Activated CD4-positive, alpha-beta T cell treated with anti-CD3 and anti-CD28 coated beads, Interleukin-2, amount 10 ng/mL, durations not matched to agents 7 days and 5 days (primary cell): ENCODE measurements around the gene BAG5. TPM values are rescaled to one million over a fixed set of nuclear protein-coding genes. Genes with fewer than 3 reads are reported as not detected.
A peak's percentile ranks its signal among the peaks of the same experiment; 100 is the strongest.

ENCODE experiments used
- CTCF ChIA-PET: fragments of 350-600 bp; sonication (Branson Sonifier 250); formaldehyde crosslinking; loops from one replicate; lab custom pipeline; 2021; ENCODE audit warnings: antibody characterized with exemption; lab: Charles Lee
- POLR2A ChIA-PET: fragments of 350-600 bp; sonication (Branson Sonifier 250); formaldehyde crosslinking; loops from one replicate; lab custom pipeline; 2021; ENCODE audit warnings: antibody characterized with exemption; lab: Charles Lee
- DNase-seq: peaks from one replicate; pipeline ENCODE4 v3.0.0-alpha.2; 2020
- H3K27ac Mint-ChIP-seq: one replicate; pipeline ENCODE4 v1.8.0; 2021; ENCODE audit warnings: mild to moderate bottlenecking, moderate library complexity, mixed read lengths
- H3K27me3 Mint-ChIP-seq: one replicate; pipeline ENCODE4 v1.8.0; 2021; ENCODE audit warnings: mixed read lengths
- H3K36me3 Mint-ChIP-seq: one replicate; pipeline ENCODE4 v1.8.0; 2021; ENCODE audit warnings: low read depth, mixed read lengths
- H3K4me1 Mint-ChIP-seq: one replicate; pipeline ENCODE4 v1.8.0; 2021; ENCODE audit warnings: mixed read lengths
- H3K4me3 Mint-ChIP-seq: one replicate; pipeline ENCODE4 v1.8.0; 2021; ENCODE audit warnings: mild to moderate bottlenecking, moderate library complexity, mixed read lengths
- H3K9me3 Mint-ChIP-seq: one replicate; pipeline ENCODE4 v1.8.0; 2021; ENCODE audit warnings: mixed read lengths
- total RNA-seq, 2 experiments: library from RNA; stranded (reverse); gene quantifications; one replicate each; pipeline ENCODE4 v1.2.3, GENCODE V29; 2021

BAG5 gene
- total RNA-seq, 2 experiments from 2014 or later, result 29.8 to 30.5 TPM

GRCh38 chr14:103561381-103562178, 877 bp downstream of the BAG5 start:
- Mint-ChIP-seq H3K36me3 (peaks cover 29% of the 10 kb centered on the region), H3K4me3 (peak overlapping the region; percentile 92), H3K27me3 (no peaks in the 10 kb centered on the region), H3K27ac (peak overlapping the region; percentile 90), H3K9me3 (no peaks in the 10 kb centered on the region), H3K4me1 (peaks cover 68% of the 10 kb centered on the region)
- CTCF ChIA-PET, result interaction anchor here (0.6 to 5.3 kb wide), 7 partner anchors 9 to 457 kb away, joined by 3 to 15 read pairs (median 4); no protein-coding TSS in a partner anchor
- peak; percentile 62 for DNase-seq
- POLR2A ChIA-PET, result interaction anchor here (0.7 to 1.0 kb wide), 3 partner anchors 39 to 322 kb away, joined by 3 to 4 read pairs (median 3); partner anchors contain the start of gene CKB

- peak overlapping the region; percentile 90 for H3K27ac Mint-ChIP-seq
- H3K4me1 Mint-ChIP-seq, result peaks cover 60% of the 10 kb centered on the region
- POLR2A ChIA-PET, result no interaction called here
Observed at GRCh38 chr14:103560691-103561090, 1.8 kb downstream of the BAG5 start.

GRCh38 chr14:103559766-103560165, 2.7 kb downstream of the BAG5 start:
- H3K27ac Mint-ChIP-seq, result no peak overlapping the region

More at GRCh38 chr14:103560691-103561090, 1.8 kb downstream of the BAG5 start:
- Mint-ChIP-seq H3K9me3 (no peaks in the 10 kb centered on the region), H3K4me3 (peak overlapping the region; percentile 92), H3K36me3 (peaks cover 29% of the 10 kb centered on the region), H3K27me3 (no peaks in the 10 kb centered on the region)
- CTCF ChIA-PET, result interaction anchor here (5.3 kb wide), 1 partner anchor 13 kb away, joined by 15 read pairs; no protein-coding TSS in a partner anchor
- DNase-seq, result no peak

GRCh38 chr14:103558071-103558882, 4.2 kb downstream of the BAG5 start:
- no peak overlapping the region for H3K27ac Mint-ChIP-seq
- POLR2A ChIA-PET, result no interaction called here
- no peak overlapping the region for H3K4me3 Mint-ChIP-seq
- CTCF ChIA-PET, result interaction anchor here (1.2 to 5.3 kb wide), 2 partner anchors 11 to 40 kb away, joined by 3 to 15 read pairs; no protein-coding TSS in a partner anchor
- no peaks in the 10 kb centered on the region for H3K9me3 Mint-ChIP-seq
- no peak for DNase-seq
- H3K4me1 Mint-ChIP-seq, result peaks cover 42% of the 10 kb centered on the region
- H3K36me3 Mint-ChIP-seq, result peaks cover 29% of the 10 kb centered on the region
- H3K27me3 Mint-ChIP-seq, result no peaks in the 10 kb centered on the region

More at GRCh38 chr14:103559766-103560165, 2.7 kb downstream of the BAG5 start:
- ChIA-PET CTCF (interaction anchor here (1.0 to 5.3 kb wide), 3 partner anchors 9 to 13 kb away, joined by 4 to 15 read pairs (median 4); no protein-coding TSS in a partner anchor), POLR2A (no interaction called here)
- Mint-ChIP-seq H3K4me3 (no peak overlapping the region), H3K4me1 (peaks cover 54% of the 10 kb centered on the region), H3K36me3 (peaks cover 29% of the 10 kb centered on the region), H3K9me3 (no peaks in the 10 kb centered on the region), H3K27me3 (no peaks in the 10 kb centered on the region)
- DNase-seq, result no peak

GRCh38 chr14:103556946-103557758, 5.3 kb downstream of the BAG5 start:
- POLR2A ChIA-PET, result no interaction called here
- Mint-ChIP-seq H3K27me3 (no peaks in the 10 kb centered on the region), H3K4me1 (peaks cover 41% of the 10 kb centered on the region), H3K36me3 (peaks cover 29% of the 10 kb centered on the region), H3K9me3 (no peaks in the 10 kb centered on the region), H3K4me3 (no peak overlapping the region), H3K27ac (no peak overlapping the region)
- CTCF ChIA-PET, result interaction anchor here (0.6 to 5.3 kb wide), 4 partner anchors 9 to 38 kb away, joined by 3 to 15 read pairs (median 3); no protein-coding TSS in a partner anchor
- DNase-seq, result no peak

- Mint-ChIP-seq H3K36me3 (peaks cover 24% of the 10 kb centered on the region), H3K4me1 (peaks cover 30% of the 10 kb centered on the region), H3K9me3 (no peaks in the 10 kb centered on the region), H3K27ac (no peak overlapping the region), H3K27me3 (no peaks in the 10 kb centered on the region), H3K4me3 (no peak overlapping the region)
- DNase-seq, result no peak
- CTCF ChIA-PET, result interaction anchor here (0.6 to 5.3 kb wide), 2 partner anchors 9 to 112 kb away, joined by 3 to 15 read pairs; no protein-coding TSS in a partner anchor
- POLR2A ChIA-PET, result no interaction called here
Observed at GRCh38 chr14:103555559-103556337, 6.7 kb downstream of the BAG5 start.

- ChIA-PET CTCF (interaction anchor here (0.9 to 1.5 kb wide), 2 partner anchors 9 to 32 kb away, joined by 3 to 7 read pairs; partner anchors contain the start of genes BAG5 and COA8), POLR2A (no interaction called here)
- no peak overlapping the region for H3K27ac Mint-ChIP-seq
- peaks cover 3% of the 10 kb centered on the region for H3K36me3 Mint-ChIP-seq
- DNase-seq, result no peak
- H3K27me3 Mint-ChIP-seq, result no peaks in the 10 kb centered on the region
- no peaks in the 10 kb centered on the region for H3K9me3 Mint-ChIP-seq
- H3K4me3 Mint-ChIP-seq, result no peak overlapping the region
- H3K4me1 Mint-ChIP-seq, result peaks cover 6% of the 10 kb centered on the region
Observed at GRCh38 chr14:103552846-103553210, 9.6 kb downstream of the BAG5 start.

GRCh38 chr14:103552011-103552845, 10.2 kb downstream of the BAG5 start:
- H3K9me3 Mint-ChIP-seq, result no peaks in the 10 kb centered on the region
- no peak overlapping the region for H3K27ac Mint-ChIP-seq
- no peak overlapping the region for H3K4me3 Mint-ChIP-seq
- CTCF ChIA-PET, result interaction anchor here (0.9 to 1.5 kb wide), 2 partner anchors 10 to 31 kb away, joined by 3 to 7 read pairs; partner anchors contain the start of genes BAG5 and COA8
- H3K4me1 Mint-ChIP-seq, result peaks cover 4% of the 10 kb centered on the region
- POLR2A ChIA-PET, result no interaction called here
- H3K36me3 Mint-ChIP-seq, result peaks cover 3% of the 10 kb centered on the region
- H3K27me3 Mint-ChIP-seq, result no peaks in the 10 kb centered on the region
- no peak for DNase-seq

GRCh38 chr14:103551338-103551762, 11.1 kb downstream of the BAG5 start:
- POLR2A ChIA-PET, result no interaction called here
- no peak overlapping the region for H3K4me3 Mint-ChIP-seq
- H3K4me1 Mint-ChIP-seq, result no peaks in the 10 kb centered on the region

GRCh38 chr14:103550451-103551337, 11.8 kb downstream of the BAG5 start:
- Mint-ChIP-seq H3K36me3 (no peaks in the 10 kb centered on the region), H3K4me1 (no peaks in the 10 kb centered on the region), H3K27me3 (no peaks in the 10 kb centered on the region), H3K9me3 (no peaks in the 10 kb centered on the region), H3K4me3 (no peak overlapping the region), H3K27ac (no peak overlapping the region)
- CTCF ChIA-PET, result interaction anchor here (1.2 to 1.3 kb wide), 2 partner anchors 9 to 13 kb away, joined by 3 to 4 read pairs; no protein-coding TSS in a partner anchor
- POLR2A ChIA-PET, result no interaction called here
- DNase-seq, result no peak

More at GRCh38 chr14:103551338-103551762, 11.1 kb downstream of the BAG5 start:
- H3K9me3 Mint-ChIP-seq, result no peaks in the 10 kb centered on the region
- no peak for DNase-seq
- no peaks in the 10 kb centered on the region for H3K36me3 Mint-ChIP-seq
- no peak overlapping the region for H3K27ac Mint-ChIP-seq
- no peaks in the 10 kb centered on the region for H3K27me3 Mint-ChIP-seq
- CTCF ChIA-PET, result interaction anchor here (1.2 to 1.3 kb wide), 2 partner anchors 8 to 13 kb away, joined by 3 to 4 read pairs; no protein-coding TSS in a partner anchor
